Liver (tissue), 9 donors: ENCODE data around the gene SSNA1. TPM values are rescaled to one million over a fixed set of nuclear protein-coding genes. Genes with fewer than 3 reads are reported as not detected.

ENCODE experiments used
- DNase-seq: peaks from one replicate; pipeline ENCODE4 v3.0.0-alpha.2; 2017; ENCODE audit warnings: low spot score
- H3K27ac ChIP-seq, 2 donors: one replicate each; pipeline ENCODE4 v1.7.0; 2013; ENCODE audit warnings: inconsistent platforms in 2 of 2, low read length in 2 of 2, control low read depth in 1 of 2, low read depth in 1 of 2, mild to moderate bottlenecking in 1 of 2
- H3K27me3 ChIP-seq, 4 donors: one replicate each; pipeline versions ENCODE4 v1.6.1 to v1.7.0; 2013; ENCODE audit warnings: low read length in 3 of 4, inconsistent platforms in 1 of 4, mild to moderate bottlenecking in 1 of 4, moderate library complexity in 1 of 4; ENCODE audit not compliant: control insufficient read depth in 4 of 4, insufficient read depth in 4 of 4
- H3K36me3 ChIP-seq, 4 donors: one replicate each; pipeline versions ENCODE4 v1.6.1 to v1.7.0; 2013; ENCODE audit warnings: low read length in 3 of 4, mild to moderate bottlenecking in 3 of 4, low read depth in 1 of 4, moderate library complexity in 1 of 4; ENCODE audit not compliant: control insufficient read depth in 4 of 4, insufficient read depth in 3 of 4
- H3K4me1 ChIP-seq, 4 donors: one replicate each; pipeline versions ENCODE4 v1.6.1 to v1.7.0; 2013; ENCODE audit warnings: low read length in 3 of 4, mild to moderate bottlenecking in 3 of 4, moderate library complexity in 1 of 4; ENCODE audit not compliant: control insufficient read depth in 4 of 4, insufficient read depth in 4 of 4
- H3K4me3 ChIP-seq, 3 donors: one replicate each; pipeline versions ENCODE4 v1.6.1 to v1.7.0; 2013; ENCODE audit warnings: low read length in 3 of 3, control low read depth in 1 of 3, low read depth in 1 of 3, mild to moderate bottlenecking in 1 of 3
- H3K9ac ChIP-seq, 2 donors: one replicate each; pipeline ENCODE4 v1.7.0; 2013; ENCODE audit warnings: low read length in 2 of 2, mild to moderate bottlenecking in 2 of 2, moderate library complexity in 2 of 2, control low read depth in 1 of 2, low read depth in 1 of 2
- H3K9me3 ChIP-seq, 4 donors: one replicate each; pipeline versions ENCODE4 v1.6.1 to v1.7.0; 2013; ENCODE audit warnings: low read length in 3 of 4; ENCODE audit not compliant: control insufficient read depth in 4 of 4
- ATF3 ChIP-seq: IDR thresholded peaks from 2 replicates; pipeline ENCODE4 v1.6.1; 2016; ENCODE audit warnings: antibody characterized with exemption
- CTCF ChIP-seq: fragments of 150-350 bp; IDR thresholded peaks from 2 replicates; pipeline ENCODE4 v1.5.1; 2017; ENCODE audit warnings: improper control_type of control experiment, low read depth, low read length; ENCODE audit not compliant: missing input control
- EGR1 ChIP-seq, 2 donors: IDR thresholded peaks; 2 replicates each; pipeline ENCODE4 v1.6.1; 2016 to 2018; ENCODE audit warnings: antibody characterized with exemption in 2 of 2, low read depth in 2 of 2
- FOXA1 ChIP-seq: IDR thresholded peaks from 2 replicates; pipeline ENCODE4 v1.6.1; 2016; ENCODE audit warnings: antibody characterized with exemption
- FOXA2 ChIP-seq: IDR thresholded peaks from 2 replicates; pipeline ENCODE4 v1.6.1; 2016; ENCODE audit warnings: antibody characterized with exemption
- GABPA ChIP-seq, 2 donors: IDR thresholded peaks in 1 of 2; conservative IDR thresholded peaks in 1 of 2; 2 replicates each; pipeline ENCODE4 v1.6.1; 2016; ENCODE audit warnings: antibody characterized with exemption in 2 of 2, mild to moderate bottlenecking in 1 of 2, moderate library complexity in 1 of 2
- HNF4A ChIP-seq, 2 donors: conservative IDR thresholded peaks; 2 replicates each; pipeline ENCODE4 v1.6.1; 2016; ENCODE audit warnings: antibody characterized with exemption in 2 of 2, mild to moderate bottlenecking in 2 of 2
- HNF4G ChIP-seq: IDR thresholded peaks from 2 replicates; pipeline ENCODE4 v1.6.1; 2016; ENCODE audit warnings: antibody characterized with exemption
- JUND ChIP-seq, 2 donors: IDR thresholded peaks; 2 replicates each; pipeline ENCODE4 v1.6.1; 2016; ENCODE audit warnings: antibody characterized with exemption in 2 of 2
- MAX ChIP-seq: IDR thresholded peaks from 2 replicates; pipeline ENCODE4 v1.6.1; 2016; ENCODE audit warnings: antibody characterized with exemption
- NR2F2 ChIP-seq: IDR thresholded peaks from 2 replicates; pipeline ENCODE4 v1.6.1; 2016; ENCODE audit warnings: antibody characterized with exemption
- RAD21 ChIP-seq, 2 donors: IDR thresholded peaks; 2 replicates each; pipeline ENCODE4 v1.6.1; 2016; ENCODE audit warnings: antibody characterized with exemption in 2 of 2, mild to moderate bottlenecking in 2 of 2
- RXRA ChIP-seq, 2 donors: IDR thresholded peaks; 2 replicates each; pipeline ENCODE4 v1.6.1; 2017 to 2018; ENCODE audit warnings: antibody characterized with exemption in 2 of 2, mild to moderate bottlenecking in 1 of 2
- SP1 ChIP-seq: IDR thresholded peaks from 2 replicates; pipeline ENCODE4 v1.6.1; 2018; ENCODE audit warnings: antibody characterized with exemption, mild to moderate bottlenecking
- TAF1 ChIP-seq: conservative IDR thresholded peaks from 2 replicates; pipeline ENCODE4 v1.6.1; 2016; ENCODE audit warnings: antibody characterized with exemption, mild to moderate bottlenecking
- YY1 ChIP-seq: IDR thresholded peaks from 2 replicates; pipeline ENCODE4 v1.6.1; 2016; ENCODE audit warnings: antibody characterized with exemption, mild to moderate bottlenecking
- ZBTB33 ChIP-seq: IDR thresholded peaks from 2 replicates; pipeline ENCODE4 v1.6.1; 2016; ENCODE audit warnings: antibody characterized with exemption
- WGBS: extraction: QIAGEN DNeasy Blood & Tissue Kit; methylation state at CpG from one replicate; pipeline ENCODE4 v1.1.7; 2013; 5-methylcytosine and 5-hydroxymethylcytosine counted together
- polyA plus RNA-seq, 2 donors: library from polyadenylated mRNA; stranded (reverse) in 1 of 2; unstranded in 1 of 2; fragments of 200-250 nt in 1 of 2; fragments of >200 nt in 1 of 2; fragmentation: Nextera tagmentation in 1 of 2; extraction: Ambion mirVana in 1 of 2; gene quantifications; one replicate each; pipeline versions ENCODE4 v1.2.1 to v1.2.3, GENCODE V29; 2013 to 2015
- total RNA-seq, 2 donors: library from RNA; depleted of rRNA; stranded (reverse); fragments of >200 nt; gene quantifications; one replicate each; pipeline ENCODE4 v1.2.3, GENCODE V29; 2014
- TF ChIP-seq, protein P1 (sequence below): IDR thresholded peaks from 2 replicates; pipeline ENCODE4 v1.6.1; 2016; ENCODE audit warnings: antibody characterized with exemption, mild to moderate bottlenecking
- donor health status: healthy.
- donor health status: healthy.
- donor health status: healthy.
- donor health status: healthy.
- donor health status: healthy.

SSNA1 gene
- total and polyA plus RNA-seq, 4 donors = 29.8 to 44.2 (median 40.3) TPM

DNA sequence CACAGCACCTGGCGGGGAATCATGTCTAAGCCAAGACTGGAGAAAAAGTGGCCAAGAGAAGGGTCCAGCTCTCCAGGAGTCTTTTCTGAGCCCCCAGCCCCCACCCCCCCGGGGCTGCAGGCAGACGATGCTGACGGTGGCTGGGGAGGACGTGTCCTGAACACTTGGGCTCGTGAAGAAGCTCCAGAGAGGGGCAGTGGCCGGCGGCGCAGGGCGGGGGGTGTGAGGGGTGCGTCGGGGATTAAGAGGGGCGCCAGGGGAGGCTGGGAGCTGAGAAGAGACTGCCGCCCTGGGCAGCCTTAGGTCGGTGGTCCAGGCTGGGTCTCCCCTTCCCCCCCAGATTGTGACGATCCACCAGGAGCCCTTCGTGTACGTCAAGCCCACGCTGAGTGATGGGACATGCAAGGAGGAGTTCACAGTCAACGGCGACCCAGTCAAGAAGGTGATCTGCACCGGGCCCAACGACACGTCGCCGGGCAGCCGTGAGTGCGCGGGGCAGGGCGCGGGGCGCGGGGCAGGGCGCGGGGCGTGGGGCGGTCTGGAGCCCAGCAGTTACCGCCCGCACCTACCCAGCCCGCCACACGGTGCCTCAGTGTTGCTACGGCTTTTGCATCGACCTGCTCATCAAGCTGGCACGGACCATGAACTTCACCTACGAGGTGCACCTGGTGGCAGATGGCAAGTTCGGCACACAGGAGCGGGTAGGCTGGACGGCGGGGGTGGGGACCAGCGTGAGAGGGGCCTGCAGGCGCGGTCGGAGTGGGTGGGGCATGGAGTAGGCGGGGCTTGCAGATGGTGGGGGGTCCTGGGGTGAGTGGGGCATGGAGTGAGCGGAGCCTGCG, 27.5 kb upstream of the SSNA1 start:
- H3K9me3 ChIP-seq = no peaks in the 10 kb centered on the region
- no peak overlapping the region for H3K4me3 ChIP-seq
- H3K9ac ChIP-seq = no peak overlapping the region
- TF ChIP-seq SP1 = no peak
- TF ChIP-seq JUND (IDR thresholded peaks at IDR 0.05) = no peak
- TF ChIP-seq GABPA (IDR thresholded peaks at IDR 0.05 in 1 of 2, conservative IDR thresholded peaks at IDR 0.05 in 1 of 2) = no peak
- TF ChIP-seq EGR1 (IDR thresholded peaks at IDR 0.05; ENCODE audit: low read depth in 2 of 2) = no peak
- TF ChIP-seq RXRA (IDR thresholded peaks at IDR 0.05) = no peak
- TF ChIP-seq, protein P1, sequence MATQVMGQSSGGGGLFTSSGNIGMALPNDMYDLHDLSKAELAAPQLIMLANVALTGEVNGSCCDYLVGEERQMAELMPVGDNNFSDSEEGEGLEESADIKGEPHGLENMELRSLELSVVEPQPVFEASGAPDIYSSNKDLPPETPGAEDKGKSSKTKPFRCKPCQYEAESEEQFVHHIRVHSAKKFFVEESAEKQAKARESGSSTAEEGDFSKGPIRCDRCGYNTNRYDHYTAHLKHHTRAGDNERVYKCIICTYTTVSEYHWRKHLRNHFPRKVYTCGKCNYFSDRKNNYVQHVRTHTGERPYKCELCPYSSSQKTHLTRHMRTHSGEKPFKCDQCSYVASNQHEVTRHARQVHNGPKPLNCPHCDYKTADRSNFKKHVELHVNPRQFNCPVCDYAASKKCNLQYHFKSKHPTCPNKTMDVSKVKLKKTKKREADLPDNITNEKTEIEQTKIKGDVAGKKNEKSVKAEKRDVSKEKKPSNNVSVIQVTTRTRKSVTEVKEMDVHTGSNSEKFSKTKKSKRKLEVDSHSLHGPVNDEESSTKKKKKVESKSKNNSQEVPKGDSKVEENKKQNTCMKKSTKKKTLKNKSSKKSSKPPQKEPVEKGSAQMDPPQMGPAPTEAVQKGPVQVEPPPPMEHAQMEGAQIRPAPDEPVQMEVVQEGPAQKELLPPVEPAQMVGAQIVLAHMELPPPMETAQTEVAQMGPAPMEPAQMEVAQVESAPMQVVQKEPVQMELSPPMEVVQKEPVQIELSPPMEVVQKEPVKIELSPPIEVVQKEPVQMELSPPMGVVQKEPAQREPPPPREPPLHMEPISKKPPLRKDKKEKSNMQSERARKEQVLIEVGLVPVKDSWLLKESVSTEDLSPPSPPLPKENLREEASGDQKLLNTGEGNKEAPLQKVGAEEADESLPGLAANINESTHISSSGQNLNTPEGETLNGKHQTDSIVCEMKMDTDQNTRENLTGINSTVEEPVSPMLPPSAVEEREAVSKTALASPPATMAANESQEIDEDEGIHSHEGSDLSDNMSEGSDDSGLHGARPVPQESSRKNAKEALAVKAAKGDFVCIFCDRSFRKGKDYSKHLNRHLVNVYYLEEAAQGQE = no peak
- TF ChIP-seq RAD21 (IDR thresholded peaks at IDR 0.05) = no peak
- no peak for TF ChIP-seq NR2F2
- no peak for TF ChIP-seq TAF1
- no peak for TF ChIP-seq ZBTB33
- no peak for TF ChIP-seq FOXA1
- no peak for TF ChIP-seq YY1
- no peak for TF ChIP-seq ATF3
- no peak overlapping the region for H3K27ac ChIP-seq
- H3K27me3 ChIP-seq = peaks cover 7 to 14% (median 12%) of the 10 kb centered on the region in 4 donors
- WGBS = 32% methylated on average over 56 of the region's 56 CpGs
- DNase-seq = no peak
- no peaks in the 10 kb centered on the region for H3K36me3 ChIP-seq
- H3K4me1 ChIP-seq = peaks cover 0 to 9% (median 3%) of the 10 kb centered on the region in 4 donors

DNA sequence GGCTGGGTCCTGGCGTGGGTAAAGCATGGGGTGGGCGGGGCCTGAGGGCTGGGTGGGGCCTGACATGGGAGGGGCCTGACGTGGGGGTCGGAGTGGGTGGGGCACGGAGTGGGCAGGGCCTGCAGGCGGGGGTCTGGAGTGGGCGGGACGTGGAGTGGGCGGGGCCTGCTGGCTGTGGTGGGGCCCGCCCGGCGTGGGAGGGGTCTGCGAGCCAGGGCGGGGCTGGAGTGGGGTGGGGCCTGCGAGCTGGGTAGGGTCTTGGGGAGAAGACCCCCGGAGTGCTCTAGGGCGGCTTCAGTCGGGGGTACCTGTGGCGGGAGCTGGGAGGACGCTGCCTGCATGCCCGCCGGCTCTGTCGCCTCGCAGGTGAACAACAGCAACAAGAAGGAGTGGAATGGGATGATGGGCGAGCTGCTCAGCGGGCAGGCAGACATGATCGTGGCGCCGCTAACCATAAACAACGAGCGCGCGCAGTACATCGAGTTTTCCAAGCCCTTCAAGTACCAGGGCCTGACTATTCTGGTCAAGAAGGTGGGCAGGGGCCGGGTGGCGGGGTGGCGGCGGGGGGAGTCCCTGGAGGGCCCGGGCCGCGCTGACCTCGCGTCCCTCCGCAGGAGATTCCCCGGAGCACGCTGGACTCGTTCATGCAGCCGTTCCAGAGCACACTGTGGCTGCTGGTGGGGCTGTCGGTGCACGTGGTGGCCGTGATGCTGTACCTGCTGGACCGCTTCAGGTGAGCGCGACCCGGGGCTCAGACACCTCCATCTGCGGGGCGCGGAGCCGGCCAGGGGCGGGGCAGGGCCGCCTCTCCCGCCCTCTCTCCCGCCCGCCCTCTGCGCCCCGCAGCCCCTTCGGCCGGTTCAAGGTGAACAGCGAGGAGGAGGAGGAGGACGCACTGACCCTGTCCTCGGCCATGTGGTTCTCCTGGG, 26.7 kb upstream of the SSNA1 start:
- H3K27ac ChIP-seq = no peak overlapping the region
- no peak overlapping the region for H3K9ac ChIP-seq
- 9% methylated on average over 70 of the region's 71 CpGs for whole genome bisulfite sequencing
- TF ChIP-seq EGR1 (IDR thresholded peaks at IDR 0.05; ENCODE audit: low read depth in 2 of 2) = no peak
- TF ChIP-seq TAF1 = no peak
- no peak for TF ChIP-seq CTCF
- no peak for TF ChIP-seq RAD21 (IDR thresholded peaks at IDR 0.05)
- no peak for TF ChIP-seq HNF4A (conservative IDR thresholded peaks at IDR 0.05)
- no peak for TF ChIP-seq GABPA (IDR thresholded peaks at IDR 0.05 in 1 of 2, conservative IDR thresholded peaks at IDR 0.05 in 1 of 2)
- TF ChIP-seq ZBTB33 = no peak
- TF ChIP-seq FOXA2 = no peak
- TF ChIP-seq RXRA (IDR thresholded peaks at IDR 0.05) = no peak
- TF ChIP-seq HNF4G = no peak
- no peak for TF ChIP-seq NR2F2
- no peak for TF ChIP-seq MAX
- DNase-seq = no peak
- H3K4me3 ChIP-seq = no peak overlapping the region
- peaks cover 0 to 9% (median 3%) of the 10 kb centered on the region in 4 donors for H3K4me1 ChIP-seq
- H3K27me3 ChIP-seq = peaks cover 9 to 15% (median 14%) of the 10 kb centered on the region in 4 donors
- H3K36me3 ChIP-seq = no peaks in the 10 kb centered on the region
- no peaks in the 10 kb centered on the region for H3K9me3 ChIP-seq
